Naive B cell (primary cell): ENCODE data around the gene ATL2. TPM values are rescaled to one million over a fixed set of nuclear protein-coding genes. Genes with fewer than 3 reads are reported as not detected.

Source experiments
- ATAC-seq, 2 donors: fragments of 150-1000 bp; cut with Tn5 transposase; 2 replicates each; pipeline ENCODE4 v1.10.0; 2021; ENCODE audit warnings: low read depth in 2 of 2, mild to moderate bottlenecking in 2 of 2, moderate library complexity in 2 of 2
- DNase-seq: peaks from one replicate; pipeline ENCODE4 v3.0.0; 2022
- H3K27ac Mint-ChIP-seq, 6 donors: one replicate each; pipeline ENCODE4 v1.8.0; 2020 to 2022; ENCODE audit warnings: mild to moderate bottlenecking in 6 of 6, mixed read lengths in 6 of 6, moderate library complexity in 5 of 6, inconsistent platforms in 2 of 6
- H3K27me3 Mint-ChIP-seq, 3 donors: one replicate each; pipeline ENCODE4 v1.8.0; 2021 to 2022; ENCODE audit warnings: mixed read lengths in 3 of 3, mild to moderate bottlenecking in 1 of 3
- H3K36me3 Mint-ChIP-seq, 2 donors: one replicate each; pipeline ENCODE4 v1.8.0; 2020 to 2022; ENCODE audit warnings: mixed read lengths in 2 of 2, inconsistent platforms in 1 of 2, mild to moderate bottlenecking in 1 of 2
- H3K4me1 Mint-ChIP-seq, 3 donors: one replicate each; pipeline ENCODE4 v1.8.0; 2020 to 2022; ENCODE audit warnings: mixed read lengths in 3 of 3, inconsistent platforms in 1 of 3, mild to moderate bottlenecking in 1 of 3, moderate library complexity in 1 of 3
- H3K4me3 Mint-ChIP-seq, 8 donors: one replicate each; pipeline ENCODE4 v1.8.0; 2020 to 2022; ENCODE audit warnings: mild to moderate bottlenecking in 8 of 8, mixed read lengths in 8 of 8, moderate library complexity in 8 of 8, inconsistent platforms in 2 of 8
- H3K9me3 Mint-ChIP-seq, 7 donors: one replicate each; pipeline ENCODE4 v1.8.0; 2020 to 2022; ENCODE audit warnings: mixed read lengths in 7 of 7, mild to moderate bottlenecking in 5 of 7, inconsistent platforms in 2 of 7, moderate library complexity in 1 of 7
- polyA plus RNA-seq, 6 donors: library from polyadenylated mRNA; unstranded; fragments of 300-500 nt; fragmentation: Illumina TruSeq; gene quantifications; one replicate each; pipeline ENCODE4 v1.2.3, GENCODE V29; 2021; ENCODE audit warnings: low read depth in 6 of 6

The ATL2 gene
- polyA plus RNA-seq, 6 donors from 2014 or later: 14.0 to 42.0 (median 22.6) TPM

GRCh38 chr2:38409156-38410102 is 32.4 kb upstream of the ATL2 start:
- H3K4me3 Mint-ChIP-seq: peak overlapping the region in 2 of 8 donors; percentile 19 to 41
- peaks cover 0 to 19% (median 0%) of the 10 kb centered on the region in 3 donors for H3K27me3 Mint-ChIP-seq
- peak overlapping the region in 2 of 6 donors; percentile 21 to 44 for H3K27ac Mint-ChIP-seq
- no peaks in the 10 kb centered on the region for H3K36me3 Mint-ChIP-seq
- peaks cover 11 to 18% (median 16%) of the 10 kb centered on the region in 3 donors for H3K4me1 Mint-ChIP-seq
- peak; percentile 50 to 69 for ATAC-seq
- H3K9me3 Mint-ChIP-seq: peaks cover 0 to 27% (median 12%) of the 10 kb centered on the region in 7 donors
- DNase-seq: no peak

GRCh38 chr2:38407111-38407682 is 30.1 kb upstream of the ATL2 start:
- Mint-ChIP-seq H3K4me3 (no peak overlapping the region), H3K4me1 (peaks cover 11 to 18% (median 16%) of the 10 kb centered on the region in 3 donors), H3K36me3 (no peaks in the 10 kb centered on the region), H3K9me3 (peaks cover 0 to 8% (median 1%) of the 10 kb centered on the region in 7 donors), H3K27me3 (peaks cover 0 to 6% (median 0%) of the 10 kb centered on the region in 3 donors), H3K27ac (no peak overlapping the region)
- DNase-seq (no peak), ATAC-seq (no peak)

- Mint-ChIP-seq H3K27ac (no peak overlapping the region), H3K4me1 (peaks cover 11 to 18% (median 16%) of the 10 kb centered on the region in 3 donors), H3K27me3 (peaks cover 0 to 6% (median 0%) of the 10 kb centered on the region in 3 donors), H3K9me3 (peaks cover 0 to 6% (median 1%) of the 10 kb centered on the region in 7 donors), H3K4me3 (no peak overlapping the region), H3K36me3 (no peaks in the 10 kb centered on the region)
- DNase-seq (no peak), ATAC-seq (no peak)
These were observed 29.6 kb upstream of the ATL2 start for GRCh38 chr2:38406597-38407110.

GRCh38 chr2:38405917-38406596 is 29.0 kb upstream of the ATL2 start:
- peaks cover 0 to 5% (median 2%) of the 10 kb centered on the region in 7 donors for H3K9me3 Mint-ChIP-seq
- H3K36me3 Mint-ChIP-seq: no peaks in the 10 kb centered on the region
- peaks cover 0 to 6% (median 0%) of the 10 kb centered on the region in 3 donors for H3K27me3 Mint-ChIP-seq
- H3K4me1 Mint-ChIP-seq: peaks cover 11 to 18% (median 16%) of the 10 kb centered on the region in 3 donors
- ATAC-seq (no peak), DNase-seq (no peak)
- H3K4me3 Mint-ChIP-seq: peak overlapping the region in 1 of 8 donors; percentile 42
- H3K27ac Mint-ChIP-seq: no peak overlapping the region

GRCh38 chr2:38400513-38400912 is 23.4 kb upstream of the ATL2 start:
- H3K36me3 Mint-ChIP-seq: no peaks in the 10 kb centered on the region
- no peak for ATAC-seq

GRCh38 chr2:38398739-38399138 is 21.7 kb upstream of the ATL2 start:
- H3K9me3 Mint-ChIP-seq: peaks cover 0 to 11% (median 5%) of the 10 kb centered on the region in 7 donors
- H3K4me1 Mint-ChIP-seq: no peaks in the 10 kb centered on the region
- H3K27ac Mint-ChIP-seq: no peak overlapping the region

More at GRCh38 chr2:38400513-38400912, 23.4 kb upstream of the ATL2 start:
- Mint-ChIP-seq H3K27ac (no peak overlapping the region), H3K4me1 (no peaks in the 10 kb centered on the region), H3K9me3 (peaks cover 0 to 11% (median 6%) of the 10 kb centered on the region in 7 donors), H3K27me3 (peaks cover 0 to 5% (median 3%) of the 10 kb centered on the region in 3 donors), H3K4me3 (no peak overlapping the region)
- DNase-seq: no peak

GRCh38 chr2:38394903-38395341 is 17.8 kb upstream of the ATL2 start:
- Mint-ChIP-seq H3K36me3 (no peaks in the 10 kb centered on the region), H3K9me3 (peaks cover 0 to 10% (median 0%) of the 10 kb centered on the region in 7 donors), H3K4me1 (no peaks in the 10 kb centered on the region), H3K27me3 (peaks cover 28 to 42% (median 37%) of the 10 kb centered on the region in 3 donors), H3K27ac (no peak overlapping the region), H3K4me3 (no peak overlapping the region)
- DNase-seq (no peak), ATAC-seq (no peak)

More at GRCh38 chr2:38398739-38399138, 21.7 kb upstream of the ATL2 start:
- Mint-ChIP-seq H3K36me3 (no peaks in the 10 kb centered on the region), H3K27me3 (peaks cover 12 to 17% (median 13%) of the 10 kb centered on the region in 3 donors), H3K4me3 (no peak overlapping the region)
- ATAC-seq: no peak
- no peak for DNase-seq

- Mint-ChIP-seq H3K9me3 (peaks cover 0 to 10% (median 0%) of the 10 kb centered on the region in 7 donors), H3K36me3 (no peaks in the 10 kb centered on the region), H3K27ac (peak overlapping the region in 1 of 6 donors; percentile 16), H3K4me3 (no peak overlapping the region), H3K4me1 (no peaks in the 10 kb centered on the region), H3K27me3 (peaks cover 35 to 46% (median 37%) of the 10 kb centered on the region in 3 donors)
- no peak for DNase-seq
- ATAC-seq: no peak
These were observed 17.0 kb upstream of the ATL2 start for GRCh38 chr2:38394041-38394440.

- no peak for ATAC-seq
- Mint-ChIP-seq H3K27me3 (peaks cover 35 to 56% (median 42%) of the 10 kb centered on the region in 3 donors), H3K9me3 (no peaks in the 10 kb centered on the region), H3K4me3 (no peak overlapping the region), H3K4me1 (peaks cover 0 to 8% (median 6%) of the 10 kb centered on the region in 3 donors), H3K36me3 (no peaks in the 10 kb centered on the region), H3K27ac (no peak overlapping the region)
- DNase-seq: no peak
These were observed 13.9 kb upstream of the ATL2 start for GRCh38 chr2:38390947-38391346.

GRCh38 chr2:38387887-38388286 is 10.8 kb upstream of the ATL2 start:
- H3K27me3 Mint-ChIP-seq: peaks cover 23 to 42% (median 31%) of the 10 kb centered on the region in 3 donors
- no peaks in the 10 kb centered on the region for H3K36me3 Mint-ChIP-seq
- ATAC-seq (no peak), DNase-seq (no peak)
- no peaks in the 10 kb centered on the region for H3K9me3 Mint-ChIP-seq
- H3K27ac Mint-ChIP-seq: no peak overlapping the region
- peaks cover 0 to 8% (median 7%) of the 10 kb centered on the region in 3 donors for H3K4me1 Mint-ChIP-seq
- peak overlapping the region in 1 of 8 donors; percentile 33 for H3K4me3 Mint-ChIP-seq

- Mint-ChIP-seq H3K9me3 (no peaks in the 10 kb centered on the region), H3K27me3 (peaks cover 21 to 34% (median 26%) of the 10 kb centered on the region in 3 donors), H3K36me3 (no peaks in the 10 kb centered on the region), H3K4me1 (peaks cover 0 to 8% (median 7%) of the 10 kb centered on the region in 3 donors), H3K27ac (peak overlapping the region in 1 of 6 donors; percentile 38), H3K4me3 (no peak overlapping the region)
- ATAC-seq: no peak
- no peak for DNase-seq
These were observed 9.7 kb upstream of the ATL2 start for GRCh38 chr2:38386821-38387220.

GRCh38 chr2:38386377-38386776 is 9.3 kb upstream of the ATL2 start:
- peak overlapping the region in 3 of 6 donors; percentile 16 to 63 (median 38) for H3K27ac Mint-ChIP-seq
- H3K36me3 Mint-ChIP-seq: no peaks in the 10 kb centered on the region
- ATAC-seq: no peak
- peaks cover 0 to 8% (median 7%) of the 10 kb centered on the region in 3 donors for H3K4me1 Mint-ChIP-seq
- H3K27me3 Mint-ChIP-seq: peaks cover 24 to 30% (median 26%) of the 10 kb centered on the region in 3 donors
- H3K9me3 Mint-ChIP-seq: no peaks in the 10 kb centered on the region
- DNase-seq: no peak
- no peak overlapping the region for H3K4me3 Mint-ChIP-seq

- H3K36me3 Mint-ChIP-seq: no peaks in the 10 kb centered on the region
- no peak overlapping the region for H3K27ac Mint-ChIP-seq
- ATAC-seq (no peak), DNase-seq (no peak)
- peaks cover 6 to 16% (median 11%) of the 10 kb centered on the region in 3 donors for H3K4me1 Mint-ChIP-seq
- peaks cover 11 to 19% (median 11%) of the 10 kb centered on the region in 3 donors for H3K27me3 Mint-ChIP-seq
- H3K4me3 Mint-ChIP-seq: peak overlapping the region in 1 of 8 donors; percentile 56
- no peaks in the 10 kb centered on the region for H3K9me3 Mint-ChIP-seq
These were observed 7.3 kb upstream of the ATL2 start for GRCh38 chr2:38384338-38384737.
